ENCODE measurements around the gene UBP1. TPM values are rescaled to one million over a fixed set of nuclear protein-coding genes. Genes with fewer than 3 reads are reported as not detected.

Gene UBP1
- total and polyA plus RNA-seq, 2 experiments from 2014 or later, result 33.5 to 50.3 TPM

GRCh38 chr3:33394403-33395054 lies 45.7 kb downstream of the UBP1 start:
- H3K36me3 ChIP-seq (replicated peaks; ENCODE audit: insufficient read depth, low read depth), result no peaks in the 10 kb centered on the region
- H3K4me2 ChIP-seq, result no peak overlapping the region
- no peak for TF ChIP-seq EZH2 (IDR thresholded peaks at IDR 0.05; ENCODE audit: borderline replicate concordance)
- TF ChIP-seq EZH2phosphoT487 (IDR thresholded peaks at IDR 0.05; ENCODE audit: low read depth, severe bottlenecking, unreplicated experiment), result no peak
- TF ChIP-seq, protein P1, sequence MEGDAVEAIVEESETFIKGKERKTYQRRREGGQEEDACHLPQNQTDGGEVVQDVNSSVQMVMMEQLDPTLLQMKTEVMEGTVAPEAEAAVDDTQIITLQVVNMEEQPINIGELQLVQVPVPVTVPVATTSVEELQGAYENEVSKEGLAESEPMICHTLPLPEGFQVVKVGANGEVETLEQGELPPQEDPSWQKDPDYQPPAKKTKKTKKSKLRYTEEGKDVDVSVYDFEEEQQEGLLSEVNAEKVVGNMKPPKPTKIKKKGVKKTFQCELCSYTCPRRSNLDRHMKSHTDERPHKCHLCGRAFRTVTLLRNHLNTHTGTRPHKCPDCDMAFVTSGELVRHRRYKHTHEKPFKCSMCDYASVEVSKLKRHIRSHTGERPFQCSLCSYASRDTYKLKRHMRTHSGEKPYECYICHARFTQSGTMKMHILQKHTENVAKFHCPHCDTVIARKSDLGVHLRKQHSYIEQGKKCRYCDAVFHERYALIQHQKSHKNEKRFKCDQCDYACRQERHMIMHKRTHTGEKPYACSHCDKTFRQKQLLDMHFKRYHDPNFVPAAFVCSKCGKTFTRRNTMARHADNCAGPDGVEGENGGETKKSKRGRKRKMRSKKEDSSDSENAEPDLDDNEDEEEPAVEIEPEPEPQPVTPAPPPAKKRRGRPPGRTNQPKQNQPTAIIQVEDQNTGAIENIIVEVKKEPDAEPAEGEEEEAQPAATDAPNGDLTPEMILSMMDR (IDR thresholded peaks at IDR 0.05; ENCODE audit: poor library complexity), result no peak
- H3K27ac ChIP-seq, result no peak overlapping the region
- H3K4me3 ChIP-seq, result no peak overlapping the region
- no peaks in the 10 kb centered on the region for H3K4me1 ChIP-seq (ENCODE audit: insufficient read depth)
- no peaks in the 10 kb centered on the region for H3K9me2 ChIP-seq (replicated peaks; ENCODE audit: insufficient read depth)
- H3K9me3 ChIP-seq (ENCODE audit: low read depth), result no peaks in the 10 kb centered on the region
- no peaks in the 10 kb centered on the region for H3K79me2 ChIP-seq
- no peaks in the 10 kb centered on the region for H3K27me3 ChIP-seq
- 67% methylated on average over 1 of the region's 1 CpG for WGBS (ENCODE audit: low lambda C conversion rate, missing lambda C conversion rate)
- H4K20me1 ChIP-seq (ENCODE audit: insufficient read depth, poor library complexity, severe bottlenecking), result no peaks in the 10 kb centered on the region
- no peak overlapping the region for H2AFZ ChIP-seq
- no peak for DNase-seq (ENCODE audit: low spot score)

GRCh38 chr3:33392703-33393125 lies 47.5 kb downstream of the UBP1 start:
- Histone ChIP-seq H3K79me2 (no peaks in the 10 kb centered on the region), H3K4me3 (no peak overlapping the region), H3K9me2 (replicated peaks; ENCODE audit: insufficient read depth) (no peaks in the 10 kb centered on the region), H3K4me1 (ENCODE audit: insufficient read depth) (no peaks in the 10 kb centered on the region), H3K36me3 (replicated peaks; ENCODE audit: insufficient read depth, low read depth) (no peaks in the 10 kb centered on the region), H3K4me2 (no peak overlapping the region), H3K27ac (no peak overlapping the region), H4K20me1 (ENCODE audit: insufficient read depth, poor library complexity, severe bottlenecking) (no peaks in the 10 kb centered on the region), H3K27me3 (no peaks in the 10 kb centered on the region), H2AFZ (no peak overlapping the region), H3K9me3 (ENCODE audit: low read depth) (no peaks in the 10 kb centered on the region)
- TF ChIP-seq, protein P1 (IDR thresholded peaks at IDR 0.05; ENCODE audit: poor library complexity), result no peak
- TF ChIP-seq EZH2phosphoT487 (IDR thresholded peaks at IDR 0.05; ENCODE audit: low read depth, severe bottlenecking, unreplicated experiment) (no peak), EZH2 (IDR thresholded peaks at IDR 0.05; ENCODE audit: borderline replicate concordance) (no peak)
- no peak for DNase-seq (ENCODE audit: low spot score)
- 90% methylated on average over 4 of the region's 4 CpGs for WGBS (ENCODE audit: low lambda C conversion rate, missing lambda C conversion rate)

DNA sequence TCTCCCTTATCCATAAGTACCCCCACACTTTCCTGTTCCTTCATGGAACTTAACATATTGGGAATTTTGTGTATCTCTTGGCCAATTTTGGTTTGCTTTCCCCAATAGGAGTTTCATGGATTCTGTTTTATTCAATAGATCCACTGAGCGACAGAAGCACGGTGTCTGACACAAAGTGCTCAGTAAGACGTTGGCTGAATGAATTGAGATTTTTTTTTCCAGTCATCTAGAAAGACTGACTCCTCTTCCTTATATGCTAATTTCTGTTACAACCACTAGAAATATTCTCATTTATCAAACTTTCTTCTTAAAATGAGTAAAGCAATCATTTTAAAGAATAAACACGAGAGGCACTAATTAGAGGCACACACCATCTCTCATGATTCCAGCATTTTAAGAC lies 48.1 kb downstream of the UBP1 start:
- no peaks in the 10 kb centered on the region for H3K36me3 ChIP-seq (replicated peaks; ENCODE audit: insufficient read depth, low read depth)
- WGBS (ENCODE audit: low lambda C conversion rate, missing lambda C conversion rate), result 95% methylated on average over 4 of the region's 4 CpGs

More for the DNA sequence above, 48.1 kb downstream of the UBP1 start:
- Histone ChIP-seq H3K27ac (no peak overlapping the region), H3K4me2 (no peak overlapping the region), H3K4me1 (ENCODE audit: insufficient read depth) (no peaks in the 10 kb centered on the region), H3K9me2 (replicated peaks; ENCODE audit: insufficient read depth) (no peaks in the 10 kb centered on the region), H4K20me1 (ENCODE audit: insufficient read depth, poor library complexity, severe bottlenecking) (no peaks in the 10 kb centered on the region), H2AFZ (no peak overlapping the region), H3K4me3 (no peak overlapping the region), H3K27me3 (no peaks in the 10 kb centered on the region), H3K9me3 (ENCODE audit: low read depth) (no peaks in the 10 kb centered on the region), H3K79me2 (no peaks in the 10 kb centered on the region)
- TF ChIP-seq EZH2phosphoT487 (IDR thresholded peaks at IDR 0.05; ENCODE audit: low read depth, severe bottlenecking, unreplicated experiment), result no peak
- TF ChIP-seq, protein P1 (IDR thresholded peaks at IDR 0.05; ENCODE audit: poor library complexity), result no peak
- TF ChIP-seq EZH2 (IDR thresholded peaks at IDR 0.05; ENCODE audit: borderline replicate concordance), result no peak
- no peak for DNase-seq (ENCODE audit: low spot score)

All from hepatocyte (in vitro differentiated cells).